K562 (cell line): ENCODE results near the gene GDPD2. TPM values are rescaled to one million over a fixed set of nuclear protein-coding genes. Genes with fewer than 3 reads are reported as not detected.

Experiments
- ATF1 ChIP-seq, 2 experiments: fragments of 450-650 bp in 1 of 2; IDR thresholded peaks; 2 replicates each; pipeline ENCODE4 v1.6.1; 2016; ENCODE audit warnings: missing compliant biosample characterization in 1 of 2, missing genetic modification characterization in 1 of 2
- ATF2 ChIP-seq: sonication (generic); formaldehyde crosslinking; IDR thresholded peaks from 2 replicates; pipeline ENCODE4 v1.8.1; 2022; ENCODE audit warnings: missing genetic modification reagents
- CREB3L1 ChIP-seq: fragments of 450-650 bp; IDR thresholded peaks from 2 replicates; pipeline ENCODE4 v1.6.1; 2014; ENCODE audit warnings: low read depth, mild to moderate bottlenecking, moderate library complexity, borderline replicate concordance
- EGR1 ChIP-seq: fragments of 450-650 bp; conservative IDR thresholded peaks from 2 replicates; pipeline ENCODE4 v1.6.1; 2017; ENCODE audit warnings: mild to moderate bottlenecking
- ETS1 ChIP-seq: conservative IDR thresholded peaks from 2 replicates; pipeline ENCODE4 v1.6.1; 2011; ENCODE audit warnings: low read depth, mild to moderate bottlenecking, low read length; ENCODE audit not compliant: control insufficient read depth
- ETV5 ChIP-seq: sonication (generic); formaldehyde crosslinking; IDR thresholded peaks from 2 replicates; pipeline ENCODE4 v1.4.0; 2020; ENCODE audit warnings: low read depth, mild to moderate bottlenecking, missing genetic modification reagents
- EZH2 ChIP-seq: IDR thresholded peaks from 2 replicates; pipeline ENCODE4 v1.6.1; 2012; ENCODE audit warnings: low read depth, mild to moderate bottlenecking, inconsistent platforms, low read length, borderline replicate concordance
- FOXO4 ChIP-seq: fragments of 450-650 bp; formaldehyde crosslinking; IDR thresholded peaks from 2 replicates; pipeline ENCODE4 v1.4.0; 2020; ENCODE audit warnings: mild to moderate bottlenecking, moderate library complexity
- HMGN3 ChIP-seq: IDR thresholded peaks from 2 replicates; pipeline ENCODE4 v1.6.1; 2011; ENCODE audit warnings: borderline replicate concordance, low read depth, mild to moderate bottlenecking, mixed read lengths, low read length; ENCODE audit not compliant: insufficient read length; ENCODE audit errors: extremely low read depth
- NKRF ChIP-seq: fragments of 450-650 bp; IDR thresholded peaks from 2 replicates; pipeline ENCODE4 v1.6.1; 2016; ENCODE audit warnings: borderline replicate concordance
- RHOXF2B ChIP-seq: fragments of 250-450 bp; sonication (Bioruptor Pico); conservative IDR thresholded peaks from 2 replicates; pipeline ENCODE4 v1.5.1; 2021
- SMARCE1 ChIP-seq: fragments of 450-650 bp; IDR thresholded peaks from 2 replicates; pipeline ENCODE4 v1.7.1; 2016; ENCODE audit warnings: mild to moderate bottlenecking
- TCF3 ChIP-seq: sonication (generic); formaldehyde crosslinking; IDR thresholded peaks from 2 replicates; pipeline ENCODE4 v1.4.0; 2020; ENCODE audit warnings: mild to moderate bottlenecking, missing genetic modification reagents
- ZBTB11 ChIP-seq, 3 experiments: fragments of 200-800 bp in 1 of 3; fragments of 250-450 bp in 1 of 3; fragments of 450-650 bp in 1 of 3; sonication (Bioruptor Pico) in 1 of 3; sonication (Bioruptor generic) in 1 of 3; formaldehyde crosslinking in 1 of 3; IDR thresholded peaks; 2 replicates each; pipeline versions ENCODE4 v1.6.1 to v1.8.0; 2016 to 2022; ENCODE audit warnings: mild to moderate bottlenecking in 2 of 3, missing genetic modification characterization in 2 of 3, missing compliant biosample characterization in 1 of 3, moderate library complexity in 1 of 3
- ZNF263 ChIP-seq: sonication (generic); formaldehyde crosslinking; IDR thresholded peaks from 2 replicates; pipeline ENCODE4 v1.8.0; 2022; ENCODE audit warnings: mild to moderate bottlenecking, missing genetic modification reagents, borderline replicate concordance
- polyA plus RNA-seq, 8 experiments: library from polyadenylated mRNA; depleted of rRNA in 4 of 8; stranded (reverse) in 5 of 8; unstranded in 3 of 8; fragments of >200 nt; fragmentation: Nextera tagmentation in 2 of 8; fragmentation: Illumina TruSeq in 1 of 8; extraction: Ambion mirVana in 2 of 8; extraction: Trizol in 1 of 8; gene quantifications; 2 replicates each; pipeline versions ENCODE4 v1.2.1 to v1.2.3, GENCODE V29; 2011 to 2014; ENCODE audit warnings: inconsistent platforms in 1 of 8, missing spikeins in 1 of 8
- total RNA-seq, 7 experiments: library from RNA; depleted of rRNA in 6 of 7; stranded (reverse); fragments of >200 nt in 6 of 7; fragmentation: Illumina TruSeq in 2 of 7; extraction: Trizol in 2 of 7; gene quantifications; 2 replicates each; pipeline versions ENCODE4 v1.2.1 to v1.2.3, GENCODE V29; 2011 to 2021; ENCODE audit warnings: low replicate concordance in 1 of 7

Gene GDPD2
- total and polyA plus RNA-seq, 9 of the 15 experiments (the other 6 are each of a cell fraction or from before 2014, with no cell fraction given) = not detected

GRCh38 chrX:70433848-70434351 is 10.8 kb downstream of the GDPD2 start (continued):
- TF ChIP-seq ZBTB11 (CRISPR knock-in tag; IDR thresholded peaks at IDR 0.05) = no peak
- TF ChIP-seq ETV5 (CRISPR knock-in tag) = peak; percentile 52; the same call in 1 of the 2 replicates
- TF ChIP-seq EZH2 = no peak
- TF ChIP-seq HMGN3 = peak; percentile 14
- TF ChIP-seq NKRF = peak; percentile 53; the same call in 1 of the 2 replicates
- TF ChIP-seq EGR1 = peak; percentile 53; the same call in 1 of the 2 replicates
- peak; percentile 90 for TF ChIP-seq SMARCE1
- TF ChIP-seq CREB3L1 = 0 out of 2 replicates have a peak, but pooled peaks have one; percentile 20
- TF ChIP-seq FOXO4 = no peak
- TF ChIP-seq TCF3 = no peak
- peak; percentile 72 for TF ChIP-seq ATF1 (CRISPR knock-in tag; IDR thresholded peaks at IDR 0.05)
- peak; percentile 95 for TF ChIP-seq ATF1 (tag; IDR thresholded peaks at IDR 0.05)
- TF ChIP-seq ATF2 (CRISPR knock-in tag) = no peak
- TF ChIP-seq ZNF263 (CRISPR knock-in tag) = peak; percentile 33; the same call in 1 of the 2 replicates
- no peak for TF ChIP-seq ETS1
- TF ChIP-seq RHOXF2B = no peak
